Left ventricle myocardium inferior (tissue), 1 donor: ENCODE data around the gene PDZD2. TPM values are rescaled to one million over a fixed set of nuclear protein-coding genes. Genes with fewer than 3 reads are reported as not detected.
A peak's percentile ranks its signal among the peaks of the same experiment; 100 is the strongest.

Experiments
- DNase-seq: peaks from one replicate; pipeline ENCODE4 v3.0.0-alpha.2; 2020
- H3K27ac ChIP-seq: fragments of 200-600 bp; replicated peaks from 2 replicates; pipeline ENCODE4 v1.8.0; 2021
- H3K27me3 ChIP-seq: fragments of 200-600 bp; 2 replicates; pipeline ENCODE4 v1.8.0; 2021; ENCODE audit warnings: low read depth
- H3K36me3 ChIP-seq: fragments of 200-600 bp; 2 replicates; pipeline ENCODE4 v1.8.0; 2021
- H3K4me1 ChIP-seq: fragments of 200-600 bp; 2 replicates; pipeline ENCODE4 v1.8.0; 2021
- H3K4me3 ChIP-seq: fragments of 200-600 bp; 2 replicates; pipeline ENCODE4 v1.8.0; 2021; ENCODE audit warnings: mild to moderate bottlenecking, moderate library complexity
- H3K9me3 ChIP-seq: fragments of 200-600 bp; replicated peaks from 2 replicates; pipeline ENCODE4 v1.8.0; 2021
- CTCF ChIP-seq: fragments of 200-600 bp; IDR thresholded peaks from 2 replicates; pipeline ENCODE4 v1.8.0; 2021; ENCODE audit warnings: antibody characterized with exemption, mild to moderate bottlenecking, borderline replicate concordance
- intact Hi-C: fragments of 100-400 bp; cut with micrococcal nuclease; formaldehyde crosslinking; loops from one replicate; pipeline ENCODE4 v1.11.0; 2022
- total RNA-seq: library from RNA; stranded (reverse); fragmentation: NEBNext Ultra II Directional; extraction: Animal tissue kit (Norgen Biotek cat#: 25700); gene quantifications from one replicate; pipeline ENCODE4 v1.2.1, GENCODE V29; 2021
- donor health status: DM: no; HTN: yes; CAD: no; lungs with severe emphysema.

PDZD2 gene
- total RNA-seq, 1 donor from 2014 or later, result 120 TPM

DNA sequence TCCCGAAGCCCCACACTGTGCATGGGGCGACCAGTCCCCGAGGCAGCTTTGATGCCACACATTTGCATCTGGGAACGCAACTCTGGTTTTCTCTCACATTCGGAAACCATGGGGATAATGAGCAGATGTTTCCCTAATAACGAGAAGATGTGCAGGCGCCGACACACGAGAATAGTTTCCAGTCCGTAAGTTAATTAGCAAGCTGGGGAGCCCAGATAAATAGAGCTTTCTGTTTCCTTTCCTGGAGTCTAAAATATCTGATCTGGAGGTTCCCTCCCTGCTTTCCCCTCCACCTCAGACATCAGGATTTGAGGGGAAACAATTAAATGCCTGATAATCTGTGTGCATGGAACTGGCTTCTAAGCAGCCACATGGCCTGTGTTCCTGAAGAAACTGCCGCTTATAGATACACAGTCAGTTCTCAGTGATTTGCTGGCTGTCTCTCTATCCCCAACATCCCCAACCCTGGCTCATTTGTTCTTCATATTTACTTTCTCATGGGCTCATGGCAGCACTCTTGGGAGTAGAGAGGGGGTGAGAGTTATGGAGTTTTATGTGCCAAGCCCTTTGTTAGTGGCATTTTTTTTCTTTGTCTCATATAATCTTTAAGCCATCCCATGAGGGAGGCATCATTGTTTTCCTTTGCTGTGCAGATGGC is 62.8 kb downstream of the PDZD2 start:
- Histone ChIP-seq H3K27me3 (no peaks in the 10 kb centered on the region), H3K4me1 (peaks cover 44% of the 10 kb centered on the region), H3K27ac (peak overlapping the region; percentile 58), H3K4me3 (no peak overlapping the region), H3K9me3 (no peaks in the 10 kb centered on the region), H3K36me3 (no peaks in the 10 kb centered on the region)
- DNase-seq, result no peak
- TF ChIP-seq CTCF, result no peak
- intact Hi-C loops, result no loop called here

- no peaks in the 10 kb centered on the region for H3K9me3 ChIP-seq
- no peaks in the 10 kb centered on the region for H3K27me3 ChIP-seq
- H3K4me3 ChIP-seq, result no peak overlapping the region
- no peaks in the 10 kb centered on the region for H3K36me3 ChIP-seq
- peaks cover 36% of the 10 kb centered on the region for H3K4me1 ChIP-seq
- no peak for TF ChIP-seq CTCF
- DNase-seq, result no peak
- intact Hi-C loops, result no loop called here
- peak overlapping the region; percentile 58 for H3K27ac ChIP-seq
These were observed 63.8 kb downstream of the PDZD2 start for GRCh38 chr5:31702712-31703111.

DNA sequence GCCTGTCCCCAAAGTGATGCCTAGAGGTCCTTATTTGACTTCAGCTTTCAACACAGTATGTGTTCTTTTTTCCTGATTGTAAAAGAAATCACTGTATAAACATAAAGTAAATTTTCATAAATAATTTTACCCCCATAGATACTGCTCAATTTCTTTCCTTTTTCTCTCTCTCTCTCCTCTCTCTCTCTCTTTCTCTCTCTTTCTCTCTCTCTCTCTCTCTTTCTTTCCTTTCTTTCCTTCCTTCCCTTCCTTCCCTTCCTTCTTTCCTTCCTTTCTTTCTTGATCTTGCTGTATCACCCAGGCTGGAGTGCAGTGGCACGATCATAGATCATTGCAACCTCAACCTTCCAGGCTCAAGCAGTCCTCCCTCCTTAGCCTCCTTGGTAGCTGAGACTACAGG is 64.8 kb downstream of the PDZD2 start:
- intact Hi-C loops, result no loop called here
- no peaks in the 10 kb centered on the region for H3K9me3 ChIP-seq
- no peak overlapping the region for H3K27ac ChIP-seq
- H3K4me1 ChIP-seq, result peaks cover 40% of the 10 kb centered on the region
- no peak overlapping the region for H3K4me3 ChIP-seq
- no peak for TF ChIP-seq CTCF
- no peak for DNase-seq
- no peaks in the 10 kb centered on the region for H3K27me3 ChIP-seq
- H3K36me3 ChIP-seq, result no peaks in the 10 kb centered on the region

DNA sequence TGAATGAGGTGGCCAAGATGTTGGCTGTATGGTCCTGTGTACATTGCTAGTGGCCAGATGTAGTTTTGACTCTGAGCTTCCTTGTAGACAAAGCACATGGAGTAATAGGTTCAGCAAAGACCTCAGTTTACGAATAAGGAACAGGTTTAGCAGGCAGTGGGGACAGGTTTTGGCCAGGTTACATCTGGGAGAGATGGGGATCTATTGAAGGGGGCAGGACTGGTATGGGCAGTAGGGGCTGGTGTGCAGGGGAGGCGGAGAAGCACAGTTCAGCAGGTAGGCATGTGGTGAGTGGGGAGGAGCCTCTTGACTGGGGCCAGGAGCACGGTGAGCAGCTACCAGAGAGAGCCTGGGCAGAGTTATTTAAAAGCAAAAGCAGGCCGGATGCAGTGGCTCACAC is 67.3 kb downstream of the PDZD2 start:
- H3K27me3 ChIP-seq, result no peaks in the 10 kb centered on the region
- no peak overlapping the region for H3K4me3 ChIP-seq
- DNase-seq, result no peak
- no peaks in the 10 kb centered on the region for H3K36me3 ChIP-seq
- peaks cover 30% of the 10 kb centered on the region for H3K4me1 ChIP-seq
- intact Hi-C loops, result no loop called here
- no peak overlapping the region for H3K27ac ChIP-seq
- no peaks in the 10 kb centered on the region for H3K9me3 ChIP-seq
- no peak for TF ChIP-seq CTCF

DNA sequence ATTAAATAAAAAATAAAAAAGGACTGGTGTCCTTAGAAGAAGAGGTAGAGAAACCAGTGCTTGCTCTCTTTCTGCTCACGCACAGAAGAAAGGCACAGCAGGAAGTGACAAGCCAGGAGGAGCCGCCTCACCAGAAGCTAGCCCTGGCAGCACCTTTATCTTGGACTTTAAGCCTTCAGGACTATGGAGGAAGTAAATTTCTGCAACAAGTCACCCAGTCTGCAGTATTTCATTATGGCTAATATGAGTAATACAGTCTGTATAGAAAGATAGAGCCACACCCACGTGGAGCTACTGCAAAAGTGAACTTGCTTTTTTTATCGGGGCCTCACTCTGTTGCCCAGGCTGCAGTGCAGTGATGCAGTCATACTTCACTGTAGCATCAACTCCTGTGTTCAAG is 68.4 kb downstream of the PDZD2 start:
- Histone ChIP-seq H3K36me3 (no peaks in the 10 kb centered on the region), H3K27ac (no peak overlapping the region), H3K9me3 (no peaks in the 10 kb centered on the region), H3K4me3 (no peak overlapping the region), H3K27me3 (no peaks in the 10 kb centered on the region), H3K4me1 (peaks cover 30% of the 10 kb centered on the region)
- no peak for TF ChIP-seq CTCF
- no peak for DNase-seq
- intact Hi-C loops, result no loop called here
